ENCODE results near the gene KYNU. TPM values are rescaled to one million over a fixed set of nuclear protein-coding genes. Genes with fewer than 3 reads are reported as not detected.
"Not testable (repeated sequence)": the region's sequence is repeated elsewhere in the genome, so short reads cannot be mapped to it uniquely, and the experiment has no call there.

The KYNU gene
- total RNA-seq, 4 donors from 2014 or later: 0.63 to 8.7 (median 4.2) TPM

DNA sequence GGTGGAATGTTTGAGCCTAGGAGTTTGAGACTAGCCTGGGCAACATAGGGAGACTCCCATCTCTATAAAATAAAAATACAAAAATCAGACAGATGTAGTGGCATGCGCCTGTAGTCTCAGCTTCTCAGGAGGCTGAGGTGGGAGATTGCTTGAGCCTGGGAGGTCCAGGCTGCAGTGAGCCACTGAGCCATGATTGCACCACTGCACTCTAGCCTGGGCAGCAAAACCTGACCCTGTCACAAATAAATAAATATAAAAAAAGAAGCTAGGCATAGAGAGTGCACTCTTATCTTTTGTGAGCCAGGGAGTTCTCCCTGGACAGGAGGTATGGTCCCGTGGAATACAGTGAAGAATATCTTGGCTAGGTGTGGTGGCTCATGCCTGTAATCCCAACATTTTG is 11.0 kb upstream of the KYNU start:
- no peak for DNase-seq (ENCODE audit: low spot score in 2 of 2)
- 95 to 98% methylated on average over 2 of the region's 2 CpGs for WGBS, 2 donors
- H3K4me1 ChIP-seq: no peaks in the 10 kb centered on the region
- no peaks in the 10 kb centered on the region for H3K9me3 ChIP-seq
- H3K4me3 ChIP-seq: no peak overlapping the region
- no peaks in the 10 kb centered on the region for H3K27me3 ChIP-seq
- no peaks in the 10 kb centered on the region for H3K36me3 ChIP-seq
- TF ChIP-seq, protein P1, sequence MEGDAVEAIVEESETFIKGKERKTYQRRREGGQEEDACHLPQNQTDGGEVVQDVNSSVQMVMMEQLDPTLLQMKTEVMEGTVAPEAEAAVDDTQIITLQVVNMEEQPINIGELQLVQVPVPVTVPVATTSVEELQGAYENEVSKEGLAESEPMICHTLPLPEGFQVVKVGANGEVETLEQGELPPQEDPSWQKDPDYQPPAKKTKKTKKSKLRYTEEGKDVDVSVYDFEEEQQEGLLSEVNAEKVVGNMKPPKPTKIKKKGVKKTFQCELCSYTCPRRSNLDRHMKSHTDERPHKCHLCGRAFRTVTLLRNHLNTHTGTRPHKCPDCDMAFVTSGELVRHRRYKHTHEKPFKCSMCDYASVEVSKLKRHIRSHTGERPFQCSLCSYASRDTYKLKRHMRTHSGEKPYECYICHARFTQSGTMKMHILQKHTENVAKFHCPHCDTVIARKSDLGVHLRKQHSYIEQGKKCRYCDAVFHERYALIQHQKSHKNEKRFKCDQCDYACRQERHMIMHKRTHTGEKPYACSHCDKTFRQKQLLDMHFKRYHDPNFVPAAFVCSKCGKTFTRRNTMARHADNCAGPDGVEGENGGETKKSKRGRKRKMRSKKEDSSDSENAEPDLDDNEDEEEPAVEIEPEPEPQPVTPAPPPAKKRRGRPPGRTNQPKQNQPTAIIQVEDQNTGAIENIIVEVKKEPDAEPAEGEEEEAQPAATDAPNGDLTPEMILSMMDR (IDR thresholded peaks at IDR 0.05): no peak
- TF ChIP-seq POLR2A (IDR thresholded peaks at IDR 0.05) (no peak), EP300 (IDR thresholded peaks at IDR 0.05) (no peak)
- H3K27ac ChIP-seq: peak overlapping the region in 1 of 4 donors; percentile 38

DNA sequence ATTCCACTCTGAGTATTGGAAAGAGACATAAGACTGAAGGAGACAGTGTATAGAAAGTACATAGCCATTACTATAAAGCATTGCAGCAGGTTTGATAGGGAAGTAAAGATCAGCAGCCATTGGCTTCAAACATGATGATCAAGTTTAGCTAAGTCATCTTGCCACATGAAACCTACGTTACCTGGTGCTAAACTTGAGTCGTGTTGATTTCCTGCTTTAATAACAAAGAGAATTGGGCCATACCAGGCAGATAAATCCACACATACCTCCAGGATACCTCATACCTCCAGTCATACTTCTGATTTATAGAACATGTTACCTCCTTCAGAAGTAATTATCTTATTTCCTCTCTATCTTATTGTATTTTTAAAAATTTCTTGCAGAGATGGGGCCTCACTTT is 10.3 kb upstream of the KYNU start:
- H3K36me3 ChIP-seq: no peaks in the 10 kb centered on the region
- no peaks in the 10 kb centered on the region for H3K27me3 ChIP-seq
- 78% methylated on average over 2 of the region's 2 CpGs for WGBS, 2 donors
- H3K4me1 ChIP-seq: no peaks in the 10 kb centered on the region
- H3K4me3 ChIP-seq: no peak overlapping the region
- no peak overlapping the region for H3K27ac ChIP-seq
- H3K9me3 ChIP-seq: no peaks in the 10 kb centered on the region
- DNase-seq (ENCODE audit: low spot score in 2 of 2): no peak
- TF ChIP-seq, protein P1 (IDR thresholded peaks at IDR 0.05): no peak
- TF ChIP-seq EP300 (IDR thresholded peaks at IDR 0.05) (no peak), POLR2A (IDR thresholded peaks at IDR 0.05) (no peak)

DNA sequence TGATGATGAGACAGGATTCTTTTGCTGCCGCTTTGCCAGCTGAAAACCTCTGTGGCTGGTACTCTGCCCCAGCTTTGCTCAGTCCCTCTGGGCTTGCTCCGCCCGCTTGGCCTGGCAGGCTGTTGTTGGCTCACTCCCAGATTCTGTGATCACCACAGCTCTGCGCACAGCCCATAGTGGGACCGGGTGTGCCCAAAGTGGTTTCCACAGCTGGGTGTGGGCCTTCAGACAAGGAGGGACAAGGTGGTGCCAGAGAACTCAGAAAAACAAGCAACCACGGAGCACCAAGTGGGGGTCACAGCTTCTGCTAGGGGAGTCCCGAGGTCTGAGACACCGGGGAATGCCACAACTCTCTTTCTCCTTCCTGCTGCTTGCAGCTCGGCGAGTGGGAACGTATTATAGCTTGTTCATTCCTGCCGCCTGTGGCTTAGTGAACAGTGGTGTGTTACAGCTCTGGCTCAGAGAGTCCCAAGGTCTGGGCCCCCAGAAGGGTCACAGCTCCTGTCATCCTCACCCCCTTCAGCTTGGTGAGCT is 9.2 kb upstream of the KYNU start:
- Histone ChIP-seq H3K27ac (peak overlapping the region in 3 of 4 donors; percentile 10 to 41 (median 23)), H3K36me3 (no peaks in the 10 kb centered on the region), H3K4me3 (no peak overlapping the region), H3K4me1 (no peaks in the 10 kb centered on the region), H3K9me3 (no peaks in the 10 kb centered on the region), H3K27me3 (no peaks in the 10 kb centered on the region)
- peak; percentile 26 to 52 for DNase-seq (ENCODE audit: low spot score in 2 of 2)
- TF ChIP-seq EP300 (IDR thresholded peaks at IDR 0.05) (peak in 1 of 2 donors; percentile 47), POLR2A (IDR thresholded peaks at IDR 0.05) (no peak)
- 65% methylated on average over 12 of the region's 12 CpGs for WGBS, 2 donors

DNA sequence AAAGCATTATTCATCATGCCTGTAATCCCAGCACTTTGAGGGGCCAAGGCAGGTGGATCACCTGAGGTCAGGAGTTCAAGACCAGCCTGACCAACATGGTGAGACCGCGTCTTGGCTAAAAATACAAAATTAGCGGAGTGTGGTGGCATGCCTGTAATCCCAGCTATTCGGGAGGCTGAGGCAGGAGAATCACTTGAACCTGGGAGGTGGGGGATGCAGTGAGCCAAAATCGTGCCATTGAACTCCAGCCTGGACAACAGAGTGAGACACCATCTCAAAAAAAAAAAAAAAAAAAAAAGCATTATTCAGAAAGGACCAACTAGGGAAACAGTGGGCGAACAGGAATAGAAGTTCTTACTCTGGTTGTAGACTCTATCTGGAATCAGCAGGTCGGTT is 8.4 kb upstream of the KYNU start:
- not testable (repeated sequence) for H3K9me3 ChIP-seq; H3K4me1 ChIP-seq; H3K27me3 ChIP-seq; H3K27ac ChIP-seq; DNase-seq (ENCODE audit: low spot score in 2 of 2); H3K36me3 ChIP-seq; H3K4me3 ChIP-seq
- WGBS, 2 donors: 90 to 91% methylated on average over 7 of the region's 7 CpGs

DNA sequence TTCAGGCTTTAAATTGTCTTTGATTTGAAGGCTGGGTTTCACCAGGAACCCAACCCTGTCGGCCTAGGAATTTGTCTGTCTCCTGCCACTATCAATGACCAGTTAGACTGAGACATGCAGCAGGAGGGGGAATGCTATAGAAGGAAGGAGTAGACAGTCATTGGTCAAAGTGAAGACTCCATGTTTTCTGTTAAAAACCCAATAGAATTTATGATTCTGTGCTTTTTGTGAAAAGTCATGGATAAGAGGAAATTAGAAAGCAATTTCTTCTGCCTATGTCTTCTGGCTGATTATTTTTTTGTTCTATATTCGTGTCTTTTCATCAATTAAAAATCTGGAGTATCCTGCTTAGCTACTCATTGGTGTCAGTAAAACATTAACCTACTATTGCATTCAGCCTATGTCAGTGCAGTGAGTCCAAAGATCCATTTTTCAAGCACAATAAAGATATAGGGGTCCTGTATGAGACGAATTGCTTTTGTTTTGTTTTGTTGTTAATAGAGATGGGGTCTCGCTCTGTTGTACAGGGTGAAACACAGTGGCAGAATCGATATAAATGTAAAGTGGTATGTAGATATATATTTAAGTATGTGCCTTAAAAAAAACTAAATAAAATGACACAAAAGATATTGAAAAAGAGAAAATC is 7.9 kb upstream of the KYNU start:
- TF ChIP-seq POLR2A (IDR thresholded peaks at IDR 0.05) (no peak), EP300 (IDR thresholded peaks at IDR 0.05) (no peak)
- TF ChIP-seq, protein P1 (IDR thresholded peaks at IDR 0.05): no peak
- DNase-seq (ENCODE audit: low spot score in 2 of 2): no peak
- WGBS, 2 donors: 90 to 91% methylated on average over 5 of the region's 5 CpGs
- H3K27ac ChIP-seq: no peak overlapping the region
- no peak overlapping the region for H3K4me3 ChIP-seq
- no peaks in the 10 kb centered on the region for H3K36me3 ChIP-seq
- peaks cover 0 to 8% (median under 1%) of the 10 kb centered on the region in 4 donors for H3K4me1 ChIP-seq
- no peaks in the 10 kb centered on the region for H3K27me3 ChIP-seq
- H3K9me3 ChIP-seq: no peaks in the 10 kb centered on the region

DNA sequence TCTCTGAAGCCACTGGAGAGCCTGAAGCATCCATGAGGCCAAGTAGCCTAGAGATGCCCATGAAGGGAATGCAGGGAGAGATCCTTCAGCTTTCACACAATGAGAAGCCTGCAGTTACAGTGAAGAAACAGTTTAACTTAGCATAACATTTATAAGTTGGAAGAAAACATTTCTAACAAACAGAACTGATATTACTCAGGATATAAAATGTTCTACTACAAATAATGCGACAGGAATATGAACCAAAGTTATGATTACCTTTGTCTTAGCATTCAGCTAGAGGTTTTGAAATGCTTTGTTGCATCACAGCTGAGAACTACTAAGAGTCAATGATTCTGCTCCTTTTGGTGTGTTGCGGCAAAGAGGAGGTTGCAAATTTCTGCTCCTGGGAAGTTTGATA is 6.9 kb upstream of the KYNU start:
- no peaks in the 10 kb centered on the region for H3K9me3 ChIP-seq
- no peak overlapping the region for H3K4me3 ChIP-seq
- 75 to 96% methylated on average over 2 of the region's 2 CpGs for WGBS, 2 donors
- TF ChIP-seq, protein P1 (IDR thresholded peaks at IDR 0.05): no peak
- TF ChIP-seq EP300 (IDR thresholded peaks at IDR 0.05) (no peak), POLR2A (IDR thresholded peaks at IDR 0.05) (no peak)
- H3K4me1 ChIP-seq: peaks cover 0 to 11% (median 2%) of the 10 kb centered on the region in 4 donors
- no peak for DNase-seq (ENCODE audit: low spot score in 2 of 2)
- H3K36me3 ChIP-seq: no peaks in the 10 kb centered on the region
- no peaks in the 10 kb centered on the region for H3K27me3 ChIP-seq
- no peak overlapping the region for H3K27ac ChIP-seq

All from tibial nerve (tissue), 4 donors.